Neural progenitor cell (in vitro differentiated cells): Measurements from ENCODE around the gene HSPA1B. TPM values are rescaled to one million over a fixed set of nuclear protein-coding genes. Genes with fewer than 3 reads are reported as not detected.
"Not testable (repeated sequence)": the region's sequence is repeated elsewhere in the genome, so short reads cannot be mapped to it uniquely, and the experiment has no call there.

ENCODE experiments used
- DNase-seq: peaks from one replicate; pipeline ENCODE4 v3.0.0-alpha.2; 2016; ENCODE audit warnings: low spot score
- H2AFZ ChIP-seq: fragments of 200-600 bp; sonication (generic); replicated peaks from 2 replicates; pipeline ENCODE4 v1.6.1; 2016; ENCODE audit warnings: antibody characterized with exemption
- H3F3A ChIP-seq: fragments of 200-600 bp; sonication (generic); 2 replicates; pipeline ENCODE4 v1.6.1; 2016; ENCODE audit warnings: antibody characterized with exemption, low read depth
- H3K27ac ChIP-seq: fragments of 200-600 bp; sonication (generic); 2 replicates; pipeline ENCODE4 v1.5.1; 2016; ENCODE audit warnings: mild to moderate bottlenecking
- H3K27me3 ChIP-seq: fragments of 200-600 bp; sonication (generic); 2 replicates; pipeline ENCODE4 v1.6.1; 2016; ENCODE audit warnings: mild to moderate bottlenecking, moderate library complexity
- H3K36me3 ChIP-seq: fragments of 200-600 bp; sonication (generic); 2 replicates; pipeline ENCODE4 v1.5.1; 2016
- H3K4me1 ChIP-seq: fragments of 200-600 bp; sonication (generic); 2 replicates; pipeline ENCODE4 v1.6.1; 2016; ENCODE audit warnings: mixed run types
- H3K4me2 ChIP-seq: fragments of 200-600 bp; sonication (generic); 2 replicates; pipeline ENCODE4 v1.6.1; 2016
- H3K4me3 ChIP-seq: fragments of 200-600 bp; sonication (generic); 2 replicates; pipeline ENCODE4 v1.5.1; 2016
- H3K79me2 ChIP-seq: fragments of 200-600 bp; sonication (generic); 2 replicates; pipeline ENCODE4 v1.6.1; 2016; ENCODE audit warnings: low read depth
- H3K9ac ChIP-seq: fragments of 200-600 bp; sonication (generic); 2 replicates; pipeline ENCODE4 v1.6.1; 2016
- H3K9me3 ChIP-seq: fragments of 200-600 bp; sonication (generic); 2 replicates; pipeline ENCODE4 v1.5.1; 2016; ENCODE audit warnings: low read depth
- H4K20me1 ChIP-seq: fragments of 200-600 bp; sonication (generic); 2 replicates; pipeline ENCODE4 v1.6.1; 2016; ENCODE audit warnings: low read depth
- H3K27ac Mint-ChIP-seq: 3 replicates; pipeline ENCODE4 v1.8.0; 2021; ENCODE audit warnings: mixed read lengths
- H3K27me3 Mint-ChIP-seq: 2 replicates; pipeline ENCODE4 v1.8.0; 2022; ENCODE audit warnings: low read depth, mild to moderate bottlenecking, inconsistent platforms, moderate library complexity, mixed read lengths; ENCODE audit not compliant: insufficient read depth
- H3K36me3 Mint-ChIP-seq: 3 replicates; pipeline ENCODE4 v1.8.0; 2021; ENCODE audit warnings: mixed read lengths
- H3K4me1 Mint-ChIP-seq: 3 replicates; pipeline ENCODE4 v1.8.0; 2021; ENCODE audit warnings: mixed read lengths
- H3K4me3 Mint-ChIP-seq: 3 replicates; pipeline ENCODE4 v1.8.0; 2021; ENCODE audit warnings: mild to moderate bottlenecking, moderate library complexity, mixed read lengths
- H3K9me3 Mint-ChIP-seq: 3 replicates; pipeline ENCODE4 v1.8.0; 2020; ENCODE audit warnings: mixed read lengths
- EZH2 ChIP-seq: fragments of 200-600 bp; sonication (generic); IDR thresholded peaks from 2 replicates; pipeline ENCODE4 v1.6.1; 2017; ENCODE audit warnings: antibody characterized with exemption, mild to moderate bottlenecking, moderate library complexity
- EZH2phosphoT487 ChIP-seq: fragments of 200-600 bp; sonication (generic); IDR thresholded peaks from 2 replicates; pipeline ENCODE4 v1.6.1; 2017; ENCODE audit warnings: antibody characterized with exemption
- total RNA-seq: library from RNA; depleted of rRNA; stranded (reverse); fragments of >200 nt; gene quantifications from 2 replicates; pipeline ENCODE4 v1.2.3, GENCODE V29; 2015; ENCODE audit warnings: low replicate concordance
- TF ChIP-seq, protein P1 (sequence below): fragments of 200-600 bp; sonication (generic); IDR thresholded peaks from 2 replicates; pipeline ENCODE4 v1.5.1; 2017; ENCODE audit warnings: antibody characterized with exemption, mild to moderate bottlenecking

Gene HSPA1B
- total RNA-seq, 1 donor from 2014 or later, result 35.3 TPM

DNA sequence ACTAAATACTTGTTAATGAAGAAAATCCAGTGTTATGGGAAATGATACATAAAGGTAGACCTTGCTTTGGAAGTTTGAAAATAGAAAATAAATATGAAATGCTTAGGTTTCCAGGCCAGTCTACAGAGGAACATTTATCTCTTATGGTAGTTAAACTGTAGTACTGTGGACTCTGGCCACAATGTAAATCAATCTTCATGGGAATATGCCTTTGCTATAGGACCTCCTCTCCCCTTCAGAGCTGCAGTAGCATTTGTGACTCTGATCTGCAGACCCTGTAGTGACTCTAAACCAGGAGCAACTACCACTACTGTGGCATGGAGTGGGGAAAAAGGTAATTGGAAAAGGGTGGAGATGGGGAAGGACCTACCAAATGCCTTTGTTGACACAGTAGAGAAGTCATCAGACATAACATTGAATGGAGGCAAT, 7.7 kb upstream of the HSPA1B start:
- no peak overlapping the region for H3K4me3 Mint-ChIP-seq

DNA sequence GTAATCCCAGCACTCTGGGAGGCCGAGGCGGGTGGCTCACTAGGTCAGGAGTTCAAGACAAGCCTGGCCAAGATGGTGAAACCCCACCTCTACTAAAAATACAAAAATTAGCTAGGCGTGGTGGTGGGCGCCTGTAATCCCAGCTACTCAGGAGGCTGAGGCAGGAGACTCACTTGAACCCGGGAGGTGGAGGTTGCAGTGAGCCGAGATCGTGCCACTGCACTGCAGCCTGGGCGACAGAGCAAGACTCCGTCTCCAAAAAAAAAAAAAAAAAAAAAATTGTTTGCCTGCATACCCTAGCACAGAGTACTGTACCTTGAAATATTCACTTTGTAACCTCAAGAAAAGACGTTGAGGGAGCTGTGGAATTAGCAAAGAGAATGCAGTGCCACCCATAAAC, 7.1 kb upstream of the HSPA1B start:
- H2AFZ ChIP-seq, H3K9me3 ChIP-seq, H3K27me3 ChIP-seq, H4K20me1 ChIP-seq, H3K27me3 Mint-ChIP-seq, DNase-seq, H3K36me3 ChIP-seq, H3K9ac ChIP-seq, H3K4me1 ChIP-seq, H3K36me3 Mint-ChIP-seq, H3K27ac ChIP-seq, H3K4me3 ChIP-seq, H3K4me2 ChIP-seq, H3K27ac Mint-ChIP-seq: not testable (repeated sequence)
- Mint-ChIP-seq H3K4me3 (peak overlapping the region; percentile 89), H3K9me3 (peaks cover 14% of the 10 kb centered on the region), H3K4me1 (peaks cover 31% of the 10 kb centered on the region)
- Histone ChIP-seq H3F3A (peaks cover 58% of the 10 kb centered on the region), H3K79me2 (peaks cover 11% of the 10 kb centered on the region)

More for the DNA sequence above, 7.7 kb upstream of the HSPA1B start:
- H3K27me3 ChIP-seq, result no peaks in the 10 kb centered on the region
- Mint-ChIP-seq H3K27ac (no peak overlapping the region), H3K36me3 (peaks cover 4% of the 10 kb centered on the region), H3K9me3 (peaks cover 15% of the 10 kb centered on the region), H3K4me1 (peaks cover 26% of the 10 kb centered on the region), H3K27me3 (no peaks in the 10 kb centered on the region)
- H2AFZ ChIP-seq, result no peak overlapping the region
- no peak overlapping the region for H3K4me3 ChIP-seq
- peaks cover 11% of the 10 kb centered on the region for H3K79me2 ChIP-seq
- no peak overlapping the region for H3K9ac ChIP-seq
- H3F3A ChIP-seq, result peaks cover 58% of the 10 kb centered on the region
- H3K27ac ChIP-seq, result no peak overlapping the region
- TF ChIP-seq, protein P1, sequence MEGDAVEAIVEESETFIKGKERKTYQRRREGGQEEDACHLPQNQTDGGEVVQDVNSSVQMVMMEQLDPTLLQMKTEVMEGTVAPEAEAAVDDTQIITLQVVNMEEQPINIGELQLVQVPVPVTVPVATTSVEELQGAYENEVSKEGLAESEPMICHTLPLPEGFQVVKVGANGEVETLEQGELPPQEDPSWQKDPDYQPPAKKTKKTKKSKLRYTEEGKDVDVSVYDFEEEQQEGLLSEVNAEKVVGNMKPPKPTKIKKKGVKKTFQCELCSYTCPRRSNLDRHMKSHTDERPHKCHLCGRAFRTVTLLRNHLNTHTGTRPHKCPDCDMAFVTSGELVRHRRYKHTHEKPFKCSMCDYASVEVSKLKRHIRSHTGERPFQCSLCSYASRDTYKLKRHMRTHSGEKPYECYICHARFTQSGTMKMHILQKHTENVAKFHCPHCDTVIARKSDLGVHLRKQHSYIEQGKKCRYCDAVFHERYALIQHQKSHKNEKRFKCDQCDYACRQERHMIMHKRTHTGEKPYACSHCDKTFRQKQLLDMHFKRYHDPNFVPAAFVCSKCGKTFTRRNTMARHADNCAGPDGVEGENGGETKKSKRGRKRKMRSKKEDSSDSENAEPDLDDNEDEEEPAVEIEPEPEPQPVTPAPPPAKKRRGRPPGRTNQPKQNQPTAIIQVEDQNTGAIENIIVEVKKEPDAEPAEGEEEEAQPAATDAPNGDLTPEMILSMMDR, result no peak
- TF ChIP-seq EZH2 (no peak), EZH2phosphoT487 (no peak)
- H3K4me1 ChIP-seq, result peaks cover 6% of the 10 kb centered on the region
- no peaks in the 10 kb centered on the region for H3K36me3 ChIP-seq
- no peak overlapping the region for H3K4me2 ChIP-seq
- no peaks in the 10 kb centered on the region for H4K20me1 ChIP-seq
- no peaks in the 10 kb centered on the region for H3K9me3 ChIP-seq
- no peak for DNase-seq

DNA sequence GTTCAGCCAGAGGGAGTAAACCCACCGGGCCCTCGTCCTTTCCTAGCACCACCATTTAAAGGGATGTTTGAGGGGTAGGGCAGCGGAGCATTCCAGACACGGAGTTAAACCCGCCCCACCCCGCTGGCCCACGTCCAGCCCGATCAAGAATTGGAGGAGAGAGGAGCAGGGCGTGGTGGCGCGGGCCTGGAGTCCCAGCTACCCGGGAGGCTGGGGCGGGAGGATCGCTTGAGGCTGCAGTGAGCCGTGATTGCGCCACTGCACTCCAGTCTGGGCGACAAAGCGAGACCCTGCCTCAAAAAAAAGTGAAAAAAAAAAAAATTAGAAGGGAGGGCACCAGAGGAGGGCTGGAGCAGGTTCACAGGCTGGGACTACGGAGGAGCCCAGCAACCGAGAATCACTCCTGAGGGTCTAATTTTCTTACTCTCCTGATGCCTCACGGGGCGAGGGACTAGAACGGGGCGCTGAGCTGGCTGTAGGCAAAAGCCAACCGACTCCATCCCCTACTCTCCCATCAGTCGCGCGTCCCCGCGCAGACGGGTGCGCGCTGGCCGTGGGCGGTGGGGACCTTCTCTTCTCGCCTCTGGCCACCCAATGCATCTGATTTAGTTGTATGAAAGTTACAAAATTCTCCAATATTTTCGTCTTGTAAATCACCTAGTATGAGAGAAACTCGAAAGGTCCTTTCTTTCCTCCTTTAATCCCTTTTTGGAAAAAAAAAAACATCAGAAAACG, 6.1 kb upstream of the HSPA1B start:
- H2AFZ ChIP-seq, result peak overlapping the region; percentile 93
- no peak overlapping the region for H3K9ac ChIP-seq

More for the DNA sequence above, 6.1 kb upstream of the HSPA1B start:
- H3K4me1 ChIP-seq, result peaks cover 9% of the 10 kb centered on the region
- peaks cover 66% of the 10 kb centered on the region for H3F3A ChIP-seq
- H3K79me2 ChIP-seq, result peaks cover 11% of the 10 kb centered on the region
- H3K4me2 ChIP-seq, result peak overlapping the region; percentile 78
- H3K4me3 ChIP-seq, result peak overlapping the region; percentile 64
- Mint-ChIP-seq H3K4me1 (peaks cover 38% of the 10 kb centered on the region), H3K9me3 (peaks cover 12% of the 10 kb centered on the region), H3K27me3 (peaks cover 2% of the 10 kb centered on the region), H3K36me3 (peaks cover 4% of the 10 kb centered on the region), H3K4me3 (peak overlapping the region; percentile 89), H3K27ac (peak overlapping the region; percentile 94)
- H3K36me3 ChIP-seq, result no peaks in the 10 kb centered on the region
- H3K27me3 ChIP-seq, result no peaks in the 10 kb centered on the region
- H3K9me3 ChIP-seq, result no peaks in the 10 kb centered on the region
- DNase-seq, result peak; percentile 74
- H3K27ac ChIP-seq, result no peak overlapping the region
- no peaks in the 10 kb centered on the region for H4K20me1 ChIP-seq
- TF ChIP-seq EZH2phosphoT487, result no peak
- TF ChIP-seq EZH2, result no peak
- TF ChIP-seq, protein P1, result no peak
